Loucy (cell line): ENCODE data around the gene CXCL17.

Experiments
- H2AFZ ChIP-seq: fragments of 200-600 bp; sonication (generic); 2 replicates; pipeline ENCODE4 v1.6.0; 2016; ENCODE audit warnings: antibody characterized with exemption, mild to moderate bottlenecking, low read length, moderate library complexity
- H3F3A ChIP-seq: fragments of 200-600 bp; 2 replicates; pipeline ENCODE4 v1.6.0; 2016; ENCODE audit warnings: antibody characterized with exemption, low read depth, mild to moderate bottlenecking
- H3K27me3 ChIP-seq: fragments of 200-600 bp; sonication (generic); 2 replicates; pipeline ENCODE4 v1.6.1; 2014; ENCODE audit warnings: low read length, mild to moderate bottlenecking; ENCODE audit not compliant: insufficient read depth, poor library complexity, severe bottlenecking
- H3K36me3 ChIP-seq: fragments of 200-600 bp; sonication (generic); 2 replicates; pipeline ENCODE4 v1.6.1; 2016; ENCODE audit warnings: low read length; ENCODE audit not compliant: insufficient read depth
- H3K4me1 ChIP-seq: fragments of 200-600 bp; sonication (generic); 2 replicates; pipeline ENCODE4 v1.5.1; 2014; ENCODE audit warnings: low read length, mild to moderate bottlenecking; ENCODE audit not compliant: insufficient read depth, poor library complexity, severe bottlenecking
- H3K4me2 ChIP-seq: fragments of 200-600 bp; sonication (generic); 2 replicates; pipeline ENCODE4 v1.6.0; 2014; ENCODE audit warnings: antibody characterized with exemption, low read length, low read depth, mild to moderate bottlenecking; ENCODE audit not compliant: poor library complexity, severe bottlenecking
- H3K4me3 ChIP-seq: fragments of 200-600 bp; sonication (generic); 2 replicates; pipeline ENCODE4 v1.5.1; 2014; ENCODE audit warnings: low read length, mild to moderate bottlenecking, mixed read lengths; ENCODE audit not compliant: poor library complexity, severe bottlenecking
- H3K79me2 ChIP-seq: fragments of 200-600 bp; sonication (generic); 2 replicates; pipeline ENCODE4 v1.6.1; 2014; ENCODE audit warnings: low read length; ENCODE audit not compliant: insufficient read depth
- H3K9ac ChIP-seq: fragments of 200-600 bp; sonication (generic); 2 replicates; pipeline ENCODE4 v1.6.0; 2014; ENCODE audit warnings: mild to moderate bottlenecking, low read depth, low read length, moderate library complexity; ENCODE audit not compliant: poor library complexity, severe bottlenecking
- H3K9me2 ChIP-seq: fragments of 200-600 bp; sonication (generic); replicated peaks from 2 replicates; pipeline ENCODE4 v1.6.1; 2016; ENCODE audit warnings: low read depth, low read length, mixed read lengths
- H3K9me3 ChIP-seq: fragments of 200-600 bp; sonication (generic); 2 replicates; pipeline ENCODE4 v1.6.1; 2014; ENCODE audit warnings: mild to moderate bottlenecking, antibody characterized with exemption, low read length, low read depth; ENCODE audit not compliant: insufficient read depth
- H4K20me1 ChIP-seq: fragments of 200-600 bp; sonication (generic); 2 replicates; pipeline ENCODE4 v1.6.0; 2014; ENCODE audit warnings: antibody characterized with exemption, low read length, mild to moderate bottlenecking; ENCODE audit not compliant: insufficient read depth, poor library complexity, severe bottlenecking
- EZH2phosphoT487 ChIP-seq: fragments of 200-600 bp; IDR thresholded peaks from 2 replicates; pipeline ENCODE4 v1.6.1; 2018; ENCODE audit warnings: antibody characterized with exemption, mild to moderate bottlenecking, moderate library complexity, borderline replicate concordance
- TF ChIP-seq, protein P1 (sequence below): fragments of 200-600 bp; sonication (generic); conservative IDR thresholded peaks from 2 replicates; pipeline ENCODE4 v1.5.1; 2014; ENCODE audit warnings: mild to moderate bottlenecking, antibody characterized with exemption, low read length

Gene CXCL17

DNA sequence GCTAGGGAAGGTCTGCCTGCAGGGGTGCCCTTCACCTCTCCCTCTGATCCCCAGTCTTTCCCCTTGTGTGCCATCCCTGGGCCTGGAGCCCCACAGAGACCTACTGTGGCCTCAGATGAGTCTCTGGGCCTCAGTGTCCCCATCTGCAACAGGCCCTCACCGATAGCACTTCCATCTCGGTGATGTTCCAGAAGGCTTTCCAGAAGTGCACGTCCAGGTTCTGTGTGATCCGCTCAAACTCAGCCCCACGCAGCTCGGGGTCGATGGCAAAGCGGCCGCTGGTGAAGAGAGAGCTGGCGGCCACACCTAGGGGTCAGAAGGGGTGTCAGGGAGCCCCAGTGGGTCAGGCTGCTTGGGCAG lies 35.0 kb downstream of the CXCL17 start:
- Histone ChIP-seq H3K9me2 (no peaks in the 10 kb centered on the region), H3F3A (no peaks in the 10 kb centered on the region), H4K20me1 (no peaks in the 10 kb centered on the region), H3K36me3 (no peaks in the 10 kb centered on the region; the same call in 1 of the 2 replicates), H3K27me3 (no peaks in the 10 kb centered on the region), H3K9ac (no peak overlapping the region), H3K4me2 (no peak overlapping the region), H3K9me3 (no peaks in the 10 kb centered on the region), H3K4me1 (no peaks in the 10 kb centered on the region), H3K4me3 (no peak overlapping the region), H2AFZ (no peak overlapping the region), H3K79me2 (no peaks in the 10 kb centered on the region)
- TF ChIP-seq, protein P1, sequence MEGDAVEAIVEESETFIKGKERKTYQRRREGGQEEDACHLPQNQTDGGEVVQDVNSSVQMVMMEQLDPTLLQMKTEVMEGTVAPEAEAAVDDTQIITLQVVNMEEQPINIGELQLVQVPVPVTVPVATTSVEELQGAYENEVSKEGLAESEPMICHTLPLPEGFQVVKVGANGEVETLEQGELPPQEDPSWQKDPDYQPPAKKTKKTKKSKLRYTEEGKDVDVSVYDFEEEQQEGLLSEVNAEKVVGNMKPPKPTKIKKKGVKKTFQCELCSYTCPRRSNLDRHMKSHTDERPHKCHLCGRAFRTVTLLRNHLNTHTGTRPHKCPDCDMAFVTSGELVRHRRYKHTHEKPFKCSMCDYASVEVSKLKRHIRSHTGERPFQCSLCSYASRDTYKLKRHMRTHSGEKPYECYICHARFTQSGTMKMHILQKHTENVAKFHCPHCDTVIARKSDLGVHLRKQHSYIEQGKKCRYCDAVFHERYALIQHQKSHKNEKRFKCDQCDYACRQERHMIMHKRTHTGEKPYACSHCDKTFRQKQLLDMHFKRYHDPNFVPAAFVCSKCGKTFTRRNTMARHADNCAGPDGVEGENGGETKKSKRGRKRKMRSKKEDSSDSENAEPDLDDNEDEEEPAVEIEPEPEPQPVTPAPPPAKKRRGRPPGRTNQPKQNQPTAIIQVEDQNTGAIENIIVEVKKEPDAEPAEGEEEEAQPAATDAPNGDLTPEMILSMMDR: no peak
- no peak for TF ChIP-seq EZH2phosphoT487

DNA sequence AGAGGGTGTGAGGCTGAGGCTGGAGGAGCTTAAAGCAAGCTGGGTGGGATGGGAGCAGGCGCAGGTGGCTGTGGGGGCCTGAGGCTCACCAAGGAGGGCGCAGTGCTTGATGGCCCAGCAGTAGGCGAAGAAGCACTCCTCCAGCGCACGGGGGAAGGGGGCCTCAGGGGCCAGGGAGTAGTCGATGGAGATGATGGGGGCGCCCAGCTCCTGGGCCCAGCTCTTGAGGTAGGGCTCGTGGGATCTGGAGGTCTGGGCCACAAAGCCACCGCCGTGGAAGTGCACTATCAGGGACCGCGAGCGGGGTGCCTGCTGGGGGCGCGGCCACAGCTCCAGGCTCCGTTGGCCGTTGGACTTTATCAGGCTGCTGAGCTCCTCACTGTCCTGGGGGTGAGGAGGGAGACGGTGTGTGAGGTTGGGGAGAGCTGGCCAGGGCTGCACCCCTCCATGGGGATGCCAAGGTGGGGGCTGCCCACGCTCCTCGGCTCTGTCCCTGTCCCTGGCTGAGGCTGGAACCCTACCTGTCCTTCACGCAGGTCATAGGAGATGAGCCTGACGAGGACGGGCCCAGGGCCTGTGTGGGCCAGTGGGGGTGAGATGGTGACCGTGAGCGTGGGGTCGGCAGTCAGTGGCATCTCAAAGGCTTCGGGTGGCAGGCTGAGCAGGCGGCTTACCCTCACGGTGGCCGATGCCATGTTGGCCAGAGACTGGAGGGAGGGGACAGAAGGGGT lies 35.5 kb downstream of the CXCL17 start:
- Histone ChIP-seq H3F3A (no peaks in the 10 kb centered on the region), H3K79me2 (no peaks in the 10 kb centered on the region), H4K20me1 (no peaks in the 10 kb centered on the region), H3K9me3 (no peaks in the 10 kb centered on the region), H3K36me3 (no peaks in the 10 kb centered on the region; the same call in 1 of the 2 replicates), H3K4me3 (no peak overlapping the region), H3K4me2 (no peak overlapping the region), H2AFZ (no peak overlapping the region), H3K4me1 (no peaks in the 10 kb centered on the region), H3K27me3 (no peaks in the 10 kb centered on the region), H3K9me2 (no peaks in the 10 kb centered on the region), H3K9ac (no peak overlapping the region)
- TF ChIP-seq EZH2phosphoT487: no peak

DNA sequence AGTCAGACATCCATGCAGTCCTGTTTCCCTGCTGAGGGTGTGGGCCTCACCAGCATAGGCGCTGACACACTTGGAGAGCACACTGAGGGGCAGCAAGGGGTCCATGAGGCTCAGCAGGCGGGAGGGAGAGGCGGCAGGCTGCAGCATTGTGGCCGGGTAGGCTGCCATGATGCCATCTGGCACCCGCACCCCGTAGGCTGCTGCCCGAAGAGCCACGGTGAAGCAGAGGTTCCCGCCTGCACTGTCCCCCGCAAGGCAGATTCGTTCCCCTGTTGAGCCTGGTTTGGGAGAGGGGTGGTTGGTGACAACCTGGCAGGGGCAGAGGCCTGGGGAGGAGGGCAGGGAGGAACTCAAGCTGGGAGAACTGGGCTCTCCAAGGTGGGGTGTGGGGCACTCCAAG lies 36.6 kb downstream of the CXCL17 start:
- no peaks in the 10 kb centered on the region for H3K79me2 ChIP-seq
- H3K36me3 ChIP-seq: no peaks in the 10 kb centered on the region; the same call in 1 of the 2 replicates
- H3K9me2 ChIP-seq: no peaks in the 10 kb centered on the region
- H3K4me1 ChIP-seq: peaks cover 2% of the 10 kb centered on the region
- H3K4me2 ChIP-seq: no peak overlapping the region
- no peaks in the 10 kb centered on the region for H3F3A ChIP-seq
- no peak overlapping the region for H3K9ac ChIP-seq
- no peak overlapping the region for H2AFZ ChIP-seq
- H4K20me1 ChIP-seq: no peaks in the 10 kb centered on the region
- TF ChIP-seq, protein P1: no peak
- TF ChIP-seq EZH2phosphoT487: no peak
- H3K9me3 ChIP-seq: no peaks in the 10 kb centered on the region
- no peak overlapping the region for H3K4me3 ChIP-seq
- H3K27me3 ChIP-seq: no peaks in the 10 kb centered on the region

DNA sequence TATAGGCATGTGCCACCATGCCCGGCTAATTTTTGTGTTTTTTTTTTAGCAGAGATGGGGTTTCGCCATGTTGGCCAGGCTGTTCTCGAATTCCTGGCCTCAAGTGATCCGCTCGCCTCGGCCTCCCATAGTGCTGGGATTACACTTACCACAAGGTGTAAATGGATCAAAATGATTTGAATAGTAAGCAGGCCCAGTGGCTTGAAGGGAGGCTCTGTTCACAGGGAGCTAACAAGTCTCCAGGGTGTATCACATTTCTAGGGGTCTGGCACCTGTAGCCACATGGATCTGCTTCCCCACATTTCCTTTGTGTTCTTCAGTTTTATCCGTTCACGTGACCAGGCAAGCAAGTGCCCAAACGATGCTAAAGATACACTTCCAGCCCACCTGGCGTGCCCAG lies 39.2 kb downstream of the CXCL17 start:
- Histone ChIP-seq H3K4me1 (peaks cover 6% of the 10 kb centered on the region), H3K4me3 (no peak overlapping the region), H3K27me3 (no peaks in the 10 kb centered on the region), H3F3A (no peaks in the 10 kb centered on the region), H3K4me2 (no peak overlapping the region), H3K9ac (no peak overlapping the region), H3K79me2 (peaks cover 4% of the 10 kb centered on the region; the same call in 1 of the 2 replicates), H2AFZ (no peak overlapping the region), H3K36me3 (no peaks in the 10 kb centered on the region; the same call in 1 of the 2 replicates), H4K20me1 (no peaks in the 10 kb centered on the region), H3K9me3 (no peaks in the 10 kb centered on the region), H3K9me2 (no peaks in the 10 kb centered on the region)
- no peak for TF ChIP-seq EZH2phosphoT487
- TF ChIP-seq, protein P1: no peak
